Thyroid gland (tissue), 4 donors: ENCODE data around the gene DNAJB12.
A peak's percentile ranks its signal among the peaks of the same experiment; 100 is the strongest.

ENCODE experiments used
- CTCF ChIP-seq, 6 experiments: fragments of 200-600 bp in 3 of 6; fragments of 450-650 bp in 3 of 6; sonication (generic) in 3 of 6; IDR thresholded peaks; one replicate each; pipeline ENCODE4 v1.5.1; 2016 to 2019; ENCODE audit warnings: antibody characterized with exemption in 6 of 6, mild to moderate bottlenecking in 2 of 6, inconsistent platforms in 1 of 6, moderate library complexity in 1 of 6
- POLR2A ChIP-seq, 2 donors: fragments of 450-650 bp; IDR thresholded peaks; one replicate each; pipeline ENCODE4 v1.6.1; 2017; ENCODE audit warnings: antibody characterized with exemption in 2 of 2, mild to moderate bottlenecking in 2 of 2, moderate library complexity in 1 of 2

GRCh38 chr10:72331575-72332422 lies 22.9 kb downstream of the DNAJB12 start:
- TF ChIP-seq POLR2A (IDR thresholded peaks at IDR 0.05) (peak in 1 of 2 donors; percentile 63), CTCF (IDR thresholded peaks at IDR 0.05) (peak in 5 of 6 experiments; percentile 28 to 72 (median 53))
